ENCODE results near the gene BRD3.

The BRD3 gene

GRCh38 chr9:134066913-134067851, 644 bp downstream of the BRD3 start:
- in situ Hi-C loops (cut with MboI; ENCODE audit: low sequenced_read_pairs) = no loop called here

- in situ Hi-C loops (cut with MboI; ENCODE audit: low sequenced_read_pairs) = no loop called here
Measured at GRCh38 chr9:134066526-134066912, 1.3 kb downstream of the BRD3 start.

GRCh38 chr9:134065612-134066419, 2.0 kb downstream of the BRD3 start:
- in situ Hi-C loops (cut with MboI; ENCODE audit: low sequenced_read_pairs) = no loop called here

- in situ Hi-C loops (cut with MboI; ENCODE audit: low sequenced_read_pairs) = no loop called here
Measured at GRCh38 chr9:134064711-134065110, 3.1 kb downstream of the BRD3 start.

- in situ Hi-C loops (cut with MboI; ENCODE audit: low sequenced_read_pairs) = no loop called here
Measured at GRCh38 chr9:134063571-134064450, 4.0 kb downstream of the BRD3 start.

GRCh38 chr9:134063088-134063570, 4.7 kb downstream of the BRD3 start:
- in situ Hi-C loops (cut with MboI; ENCODE audit: low sequenced_read_pairs) = no loop called here

GRCh38 chr9:134062461-134063087, 5.3 kb downstream of the BRD3 start:
- in situ Hi-C loops (cut with MboI; ENCODE audit: low sequenced_read_pairs) = no loop called here

- in situ Hi-C loops (cut with MboI; ENCODE audit: low sequenced_read_pairs) = no loop called here
Measured at GRCh38 chr9:134061688-134062371, 6.0 kb downstream of the BRD3 start.

- in situ Hi-C loops (cut with MboI; ENCODE audit: low sequenced_read_pairs) = no loop called here
Measured at GRCh38 chr9:134061019-134061687, 6.7 kb downstream of the BRD3 start.

- in situ Hi-C loops (cut with MboI; ENCODE audit: low sequenced_read_pairs) = no loop called here
Measured at GRCh38 chr9:134060546-134060945, 7.3 kb downstream of the BRD3 start.

- in situ Hi-C loops (cut with MboI; ENCODE audit: low sequenced_read_pairs) = no loop called here
Measured at GRCh38 chr9:134059661-134060395, 8.0 kb downstream of the BRD3 start.

- in situ Hi-C loops (cut with MboI; ENCODE audit: low sequenced_read_pairs) = no loop called here
Measured at GRCh38 chr9:134059188-134059641, 8.6 kb downstream of the BRD3 start.

- in situ Hi-C loops (cut with MboI; ENCODE audit: low sequenced_read_pairs) = no loop called here
Measured at GRCh38 chr9:134058716-134059115, 9.1 kb downstream of the BRD3 start.

- in situ Hi-C loops (cut with MboI; ENCODE audit: low sequenced_read_pairs) = no loop called here
Measured at GRCh38 chr9:134057751-134058701, 9.8 kb downstream of the BRD3 start.

GRCh38 chr9:134057307-134057657, 10.5 kb downstream of the BRD3 start:
- in situ Hi-C loops (cut with MboI; ENCODE audit: low sequenced_read_pairs) = no loop called here

GRCh38 chr9:134056483-134057306, 11.1 kb downstream of the BRD3 start:
- in situ Hi-C loops (cut with MboI; ENCODE audit: low sequenced_read_pairs) = no loop called here

All from HL-60/S4 (cell line).